ENCODE results near the gene RASGRP2. TPM values are rescaled to one million over a fixed set of nuclear protein-coding genes. Genes with fewer than 3 reads are reported as not detected.
A peak's percentile ranks its signal among the peaks of the same experiment; 100 is the strongest.

The RASGRP2 gene
- total RNA-seq, 2 donors from 2014 or later, result 18.8 to 27.9 TPM

GRCh38 chr11:64721359-64721699 is 22.6 kb downstream of the RASGRP2 start:
- Mint-ChIP-seq H3K36me3 (ENCODE audit: insufficient read depth in 2 of 2) (no peaks in the 10 kb centered on the region), H3K4me3 (no peak overlapping the region), H3K9me3 (no peaks in the 10 kb centered on the region), H3K4me1 (ENCODE audit: low read depth) (peaks cover 20% of the 10 kb centered on the region), H3K27me3 (ENCODE audit: low read depth) (peaks cover 45% of the 10 kb centered on the region), H3K27ac (no peak overlapping the region)
- DNase-seq (no peak), ATAC-seq (replicated peaks in 1 of 2) (no peak)

DNA sequence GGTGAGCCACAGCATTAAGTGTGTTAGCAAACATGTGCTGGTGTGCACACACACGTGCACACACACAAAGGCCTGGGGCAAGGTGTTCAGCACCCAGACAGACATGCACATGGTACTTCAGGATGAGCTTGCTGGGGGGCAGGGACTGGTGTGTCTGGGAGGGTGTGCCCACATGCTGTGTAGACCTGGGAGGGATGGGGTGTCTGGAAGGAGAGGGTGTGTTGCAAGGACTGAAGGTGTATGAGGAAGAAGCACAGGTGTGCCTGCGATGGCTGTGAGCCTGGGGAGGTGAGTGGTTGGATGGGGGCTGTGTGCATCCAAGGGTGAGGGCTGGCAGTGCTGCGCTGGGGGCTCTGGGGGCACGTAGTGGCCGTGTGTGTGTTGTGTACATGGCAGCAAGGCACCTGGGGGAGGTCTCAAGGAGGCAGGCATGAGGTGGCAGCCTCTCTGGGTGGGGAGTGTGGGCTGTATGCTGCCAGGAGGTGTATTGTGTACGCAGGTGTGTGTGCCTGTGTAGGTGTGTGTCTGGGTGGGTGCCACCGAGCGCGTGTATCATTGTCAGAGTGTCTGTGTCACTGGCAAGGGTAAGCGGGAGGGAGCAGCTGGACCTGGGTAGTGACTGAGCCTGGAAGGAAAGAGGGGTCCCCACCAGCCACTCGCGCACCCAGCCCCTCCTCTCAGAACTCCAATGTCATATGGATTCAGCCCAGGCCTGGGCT is 23.1 kb downstream of the RASGRP2 start:
- ATAC-seq (replicated peaks in 1 of 2) (no peak), DNase-seq (no peak)
- H3K4me3 Mint-ChIP-seq, result no peak overlapping the region
- peaks cover 50% of the 10 kb centered on the region for H3K27me3 Mint-ChIP-seq (ENCODE audit: low read depth)
- H3K4me1 Mint-ChIP-seq (ENCODE audit: low read depth), result peaks cover 20% of the 10 kb centered on the region
- H3K36me3 Mint-ChIP-seq (ENCODE audit: insufficient read depth in 2 of 2), result no peaks in the 10 kb centered on the region
- no peaks in the 10 kb centered on the region for H3K9me3 Mint-ChIP-seq
- H3K27ac Mint-ChIP-seq, result no peak overlapping the region

DNA sequence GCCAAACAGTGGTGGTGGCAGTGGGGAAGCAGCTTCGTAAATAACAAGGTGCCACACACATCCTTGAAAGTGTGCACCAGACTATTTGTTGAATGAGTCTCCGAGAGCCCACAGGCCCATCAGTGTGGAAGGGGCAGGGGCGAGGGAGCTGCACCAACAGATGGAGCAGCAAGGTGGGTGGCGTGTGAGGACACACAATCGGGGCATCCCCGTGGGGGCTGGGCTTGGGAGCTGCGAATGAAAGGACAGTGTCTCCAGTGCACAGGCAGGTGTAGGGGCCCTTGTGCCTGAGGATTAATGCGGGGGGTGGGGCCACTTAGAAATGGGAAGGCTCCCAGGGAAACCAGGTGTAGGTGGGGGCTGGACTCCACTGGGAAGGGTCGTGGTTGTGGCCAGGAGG is 23.8 kb downstream of the RASGRP2 start:
- Mint-ChIP-seq H3K36me3 (ENCODE audit: insufficient read depth in 2 of 2) (no peaks in the 10 kb centered on the region), H3K4me1 (ENCODE audit: low read depth) (peaks cover 18% of the 10 kb centered on the region), H3K9me3 (no peaks in the 10 kb centered on the region)

GRCh38 chr11:64719406-64719805 is 24.5 kb downstream of the RASGRP2 start:
- Mint-ChIP-seq H3K27ac (no peak overlapping the region), H3K27me3 (ENCODE audit: low read depth) (peaks cover 64% of the 10 kb centered on the region), H3K4me1 (ENCODE audit: low read depth) (peaks cover 14% of the 10 kb centered on the region), H3K9me3 (no peaks in the 10 kb centered on the region), H3K36me3 (ENCODE audit: insufficient read depth in 2 of 2) (no peaks in the 10 kb centered on the region), H3K4me3 (no peak overlapping the region)
- ATAC-seq (replicated peaks in 1 of 2) (no peak), DNase-seq (no peak)

More for the DNA sequence above, 23.8 kb downstream of the RASGRP2 start:
- ATAC-seq (replicated peaks in 1 of 2), result no peak
- no peak overlapping the region for H3K27ac Mint-ChIP-seq
- H3K4me3 Mint-ChIP-seq, result no peak overlapping the region
- H3K27me3 Mint-ChIP-seq (ENCODE audit: low read depth), result peaks cover 56% of the 10 kb centered on the region
- no peak for DNase-seq

GRCh38 chr11:64718780-64719124 is 25.2 kb downstream of the RASGRP2 start:
- DNase-seq, result no peak
- no peak for ATAC-seq (replicated peaks in 1 of 2)
- Mint-ChIP-seq H3K4me3 (no peak overlapping the region), H3K27ac (no peak overlapping the region), H3K9me3 (no peaks in the 10 kb centered on the region), H3K27me3 (ENCODE audit: low read depth) (peaks cover 70% of the 10 kb centered on the region), H3K36me3 (ENCODE audit: insufficient read depth in 2 of 2) (no peaks in the 10 kb centered on the region), H3K4me1 (ENCODE audit: low read depth) (peaks cover 9% of the 10 kb centered on the region)

GRCh38 chr11:64718084-64718779 is 25.7 kb downstream of the RASGRP2 start:
- Mint-ChIP-seq H3K4me1 (ENCODE audit: low read depth) (peaks cover 4% of the 10 kb centered on the region), H3K9me3 (no peaks in the 10 kb centered on the region), H3K27ac (no peak overlapping the region), H3K4me3 (no peak overlapping the region), H3K36me3 (ENCODE audit: insufficient read depth in 2 of 2) (no peaks in the 10 kb centered on the region), H3K27me3 (ENCODE audit: low read depth) (peaks cover 70% of the 10 kb centered on the region)
- no peak for DNase-seq
- no peak for ATAC-seq (replicated peaks in 1 of 2)

DNA sequence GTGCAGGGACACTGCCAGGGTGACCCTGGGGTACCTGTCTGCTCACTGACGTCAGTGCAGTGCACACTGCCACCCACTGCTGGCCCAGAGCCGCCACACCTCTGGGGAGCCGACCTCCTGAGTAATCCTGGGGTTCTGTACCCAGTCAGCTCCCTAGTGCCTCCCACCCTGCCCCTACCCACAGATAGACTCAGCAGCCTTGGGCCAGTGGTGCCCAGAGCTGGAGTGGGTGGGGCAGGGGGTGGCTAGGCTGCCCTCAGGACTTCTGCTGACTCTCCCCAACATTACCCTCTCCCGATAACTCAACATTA is 26.7 kb downstream of the RASGRP2 start:
- ATAC-seq (replicated peaks in 1 of 2) (no peak), DNase-seq (no peak)
- peaks cover 68% of the 10 kb centered on the region for H3K27me3 Mint-ChIP-seq (ENCODE audit: low read depth)
- no peak overlapping the region for H3K4me3 Mint-ChIP-seq
- no peaks in the 10 kb centered on the region for H3K36me3 Mint-ChIP-seq (ENCODE audit: insufficient read depth in 2 of 2)
- peaks cover 2% of the 10 kb centered on the region for H3K4me1 Mint-ChIP-seq (ENCODE audit: low read depth)
- H3K27ac Mint-ChIP-seq, result no peak overlapping the region
- H3K9me3 Mint-ChIP-seq, result no peaks in the 10 kb centered on the region

DNA sequence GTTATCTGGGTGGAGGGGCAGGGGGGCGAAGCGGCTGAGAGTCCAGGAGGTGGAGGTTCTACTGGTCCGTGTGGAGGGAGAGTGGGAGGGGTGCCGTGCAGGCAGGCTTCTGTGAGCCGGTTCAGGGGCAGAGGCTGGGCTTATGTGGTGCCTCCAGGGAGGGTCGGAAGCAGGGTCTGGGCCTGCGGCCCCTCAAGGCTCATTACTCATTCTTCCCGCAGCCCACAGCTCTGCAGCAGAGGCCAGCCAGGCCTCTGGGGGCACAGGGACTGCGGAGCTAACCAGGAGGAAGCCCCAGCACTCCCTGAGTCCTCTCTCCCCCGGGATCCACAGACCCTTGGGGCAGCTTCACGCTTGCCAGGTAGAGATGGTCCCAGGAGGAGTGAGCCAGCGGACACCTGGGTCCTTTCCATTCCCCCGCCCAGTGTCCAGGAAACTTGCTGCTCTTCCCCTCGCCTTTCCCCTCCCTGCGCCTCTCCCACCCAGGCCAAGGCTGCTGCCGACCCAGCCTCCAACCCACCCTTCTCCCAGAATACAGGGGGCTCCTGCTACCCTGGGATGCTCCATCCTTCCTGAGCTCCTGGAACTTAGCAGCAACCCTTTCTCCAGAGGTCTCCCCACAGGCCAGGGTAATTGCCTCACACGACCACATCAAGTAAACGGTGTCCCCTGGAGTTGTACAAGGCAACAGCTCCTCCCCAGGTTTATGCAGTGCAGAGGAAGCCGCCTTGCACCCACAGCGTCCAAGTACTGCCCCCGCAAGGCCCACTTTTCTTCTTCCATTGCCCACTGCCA is 27.3 kb downstream of the RASGRP2 start:
- H3K4me1 Mint-ChIP-seq (ENCODE audit: low read depth), result peaks cover 7% of the 10 kb centered on the region
- H3K9me3 Mint-ChIP-seq, result no peaks in the 10 kb centered on the region
- no peak overlapping the region for H3K27ac Mint-ChIP-seq
- no peaks in the 10 kb centered on the region for H3K36me3 Mint-ChIP-seq (ENCODE audit: insufficient read depth in 2 of 2)
- H3K4me3 Mint-ChIP-seq, result no peak overlapping the region
- H3K27me3 Mint-ChIP-seq (ENCODE audit: low read depth), result peaks cover 68% of the 10 kb centered on the region
- no peak for ATAC-seq (replicated peaks in 1 of 2)
- DNase-seq, result no peak

- DNase-seq (no peak), ATAC-seq (replicated peaks in 1 of 2) (no peak)
- Mint-ChIP-seq H3K9me3 (no peaks in the 10 kb centered on the region), H3K4me3 (no peak overlapping the region), H3K27ac (no peak overlapping the region), H3K27me3 (ENCODE audit: low read depth) (peaks cover 66% of the 10 kb centered on the region), H3K4me1 (ENCODE audit: low read depth) (peaks cover 9% of the 10 kb centered on the region), H3K36me3 (ENCODE audit: insufficient read depth in 2 of 2) (no peaks in the 10 kb centered on the region)
Measured at GRCh38 chr11:64715756-64716472, 28.0 kb downstream of the RASGRP2 start.

GRCh38 chr11:64715110-64715509 is 28.8 kb downstream of the RASGRP2 start:
- DNase-seq, result no peak
- H3K4me1 Mint-ChIP-seq (ENCODE audit: low read depth), result peaks cover 9% of the 10 kb centered on the region
- no peak overlapping the region for H3K27ac Mint-ChIP-seq
- no peaks in the 10 kb centered on the region for H3K36me3 Mint-ChIP-seq (ENCODE audit: insufficient read depth in 2 of 2)
- peaks cover 66% of the 10 kb centered on the region for H3K27me3 Mint-ChIP-seq (ENCODE audit: low read depth)
- no peak for ATAC-seq (replicated peaks in 1 of 2)
- no peak overlapping the region for H3K4me3 Mint-ChIP-seq
- H3K9me3 Mint-ChIP-seq, result no peaks in the 10 kb centered on the region

DNA sequence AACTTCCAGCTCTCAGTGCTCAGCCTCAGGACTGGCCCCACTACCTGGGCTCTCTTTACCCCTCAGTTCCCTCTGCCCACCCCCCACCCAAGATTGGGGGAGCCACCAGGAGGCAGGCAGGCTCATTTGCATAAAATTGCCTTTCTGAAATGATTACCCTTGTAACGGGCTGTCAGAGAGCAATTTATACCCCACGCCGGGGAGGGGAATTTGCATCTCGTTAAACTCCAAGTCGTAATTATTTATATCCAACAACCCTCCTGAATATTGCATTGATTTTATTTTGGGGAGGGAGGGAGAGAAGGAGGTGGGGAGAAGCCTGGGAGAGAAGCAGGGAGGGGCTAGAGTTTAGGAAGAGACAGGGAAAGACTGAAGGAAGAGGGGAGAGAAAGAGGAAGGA is 29.3 kb downstream of the RASGRP2 start:
- Mint-ChIP-seq H3K36me3 (ENCODE audit: insufficient read depth in 2 of 2) (no peaks in the 10 kb centered on the region), H3K27me3 (ENCODE audit: low read depth) (peaks cover 66% of the 10 kb centered on the region), H3K9me3 (no peaks in the 10 kb centered on the region), H3K4me3 (no peak overlapping the region), H3K27ac (no peak overlapping the region), H3K4me1 (ENCODE audit: low read depth) (peaks cover 9% of the 10 kb centered on the region)
- ATAC-seq (replicated peaks in 1 of 2) (no peak), DNase-seq (no peak)

DNA sequence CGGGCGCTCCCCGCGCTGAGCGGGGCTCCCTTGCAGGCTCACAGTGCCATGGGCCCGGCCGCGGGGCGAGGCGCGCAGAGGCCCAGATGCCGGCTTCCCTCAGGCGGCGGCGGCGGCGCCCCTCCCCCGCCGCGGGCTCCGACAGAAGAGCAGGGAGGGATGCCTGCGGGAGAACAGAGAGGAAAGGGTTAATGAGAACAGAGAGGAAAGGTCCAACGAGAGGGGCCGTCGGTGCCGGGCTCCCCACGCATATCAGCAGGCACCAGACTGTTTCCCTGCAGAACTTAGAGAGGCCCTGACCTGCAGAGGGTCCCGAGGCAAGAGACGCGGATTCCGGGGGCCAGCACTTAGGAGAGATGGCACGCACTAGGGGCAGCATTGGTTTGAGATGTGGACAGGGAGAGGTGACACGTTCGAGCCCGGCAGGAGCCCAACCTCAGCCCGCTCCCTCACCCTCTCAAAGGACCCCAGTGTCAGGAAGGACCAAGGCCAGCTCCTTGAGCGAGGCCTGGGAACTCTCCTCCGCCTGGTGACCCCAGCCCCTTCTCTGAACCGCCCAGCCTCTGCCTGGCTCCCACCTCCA is 30.1 kb downstream of the RASGRP2 start:
- Mint-ChIP-seq H3K9me3 (no peaks in the 10 kb centered on the region), H3K36me3 (ENCODE audit: insufficient read depth in 2 of 2) (no peaks in the 10 kb centered on the region), H3K27me3 (ENCODE audit: low read depth) (peaks cover 66% of the 10 kb centered on the region), H3K27ac (no peak overlapping the region), H3K4me1 (ENCODE audit: low read depth) (peaks cover 9% of the 10 kb centered on the region), H3K4me3 (peak overlapping the region; percentile 27 to 47)
- DNase-seq (no peak), ATAC-seq (replicated peaks in 1 of 2) (peak in 1 of 2 donors; percentile 16)
